Mesenchymal stem cell (in vitro differentiated cells and primary cell): Measurements from ENCODE around the gene RASAL2.

Experiments
- DNase-seq: peaks from one replicate; pipeline ENCODE4 v3.0.0-alpha.2; 2013
- H2AFZ ChIP-seq: one replicate; pipeline ENCODE4 v1.6.1; 2013; ENCODE audit warnings: low read depth, mild to moderate bottlenecking, control low read depth, inconsistent platforms, low read length, moderate library complexity
- H2AK5ac ChIP-seq: 2 replicates; pipeline ENCODE4 v1.6.1; 2013; ENCODE audit warnings: low read length, moderate library complexity, mild to moderate bottlenecking, inconsistent platforms; ENCODE audit not compliant: severe bottlenecking
- H2BK120ac ChIP-seq: one replicate; pipeline ENCODE4 v1.6.1; 2013; ENCODE audit warnings: low read depth, mild to moderate bottlenecking, inconsistent platforms, low read length, moderate library complexity
- H2BK12ac ChIP-seq, 2 experiments: one replicate each; pipeline ENCODE4 v1.6.1; 2013; ENCODE audit warnings: inconsistent platforms in 2 of 2, low read length in 2 of 2, mild to moderate bottlenecking in 2 of 2, moderate library complexity in 2 of 2, control low read depth in 1 of 2
- H2BK15ac ChIP-seq: one replicate; pipeline ENCODE4 v1.6.1; 2013; ENCODE audit warnings: mild to moderate bottlenecking, low read depth, inconsistent platforms; ENCODE audit not compliant: poor library complexity, severe bottlenecking
- H2BK5ac ChIP-seq: 2 replicates; pipeline ENCODE4 v1.6.1; 2013; ENCODE audit warnings: low read depth, mild to moderate bottlenecking, low read length, control low read depth, inconsistent platforms; ENCODE audit not compliant: poor library complexity, severe bottlenecking
- H3K14ac ChIP-seq, 2 experiments: one replicate each; pipeline ENCODE4 v1.6.1; 2013; ENCODE audit warnings: inconsistent platforms in 2 of 2, low read length in 2 of 2, control low read depth in 1 of 2, mild to moderate bottlenecking in 1 of 2, moderate library complexity in 1 of 2
- H3K18ac ChIP-seq, 2 experiments: one replicate each; pipeline ENCODE4 v1.6.1; 2013; ENCODE audit warnings: inconsistent platforms in 2 of 2, low read length in 2 of 2, control low read depth in 1 of 2, low read depth in 1 of 2, mild to moderate bottlenecking in 1 of 2
- H3K23ac ChIP-seq, 2 experiments: one replicate each; pipeline ENCODE4 v1.6.1; 2013; ENCODE audit warnings: inconsistent platforms in 2 of 2, low read length in 2 of 2, mild to moderate bottlenecking in 2 of 2, moderate library complexity in 2 of 2, control low read depth in 1 of 2
- H3K27ac ChIP-seq: 2 replicates; pipeline ENCODE4 v1.5.1; 2013; ENCODE audit warnings: mild to moderate bottlenecking, moderate library complexity, low read length, control low read depth, inconsistent platforms; ENCODE audit not compliant: poor library complexity, severe bottlenecking
- H3K27me3 ChIP-seq, 2 experiments: 2 replicates each; pipeline versions ENCODE4 v1.6.1 to v1.7.0; 2013; ENCODE audit warnings: low read length in 2 of 2, mild to moderate bottlenecking in 2 of 2, moderate library complexity in 2 of 2, control low read depth in 1 of 2, inconsistent platforms in 1 of 2; ENCODE audit not compliant: control insufficient read depth in 1 of 2, insufficient read depth in 1 of 2
- H3K36me3 ChIP-seq, 2 experiments: 2 replicates each; pipeline versions ENCODE4 v1.6.1 to v1.7.0; 2013; ENCODE audit warnings: low read length in 2 of 2, control low read depth in 1 of 2, inconsistent platforms in 1 of 2, low read depth in 1 of 2, mild to moderate bottlenecking in 1 of 2; ENCODE audit not compliant: insufficient read depth in 2 of 2, control insufficient read depth in 1 of 2
- H3K4ac ChIP-seq, 2 experiments: one replicate each; pipeline ENCODE4 v1.6.1; 2013; ENCODE audit warnings: inconsistent platforms in 2 of 2, low read length in 2 of 2, mild to moderate bottlenecking in 2 of 2, moderate library complexity in 2 of 2, control low read depth in 1 of 2, low read depth in 1 of 2
- H3K4me1 ChIP-seq: 2 replicates; pipeline ENCODE4 v1.6.1; 2013; ENCODE audit warnings: low read depth, low read length, control low read depth; ENCODE audit not compliant: control insufficient read depth, insufficient read depth
- H3K4me2 ChIP-seq: 2 replicates; pipeline ENCODE4 v1.6.1; 2013; ENCODE audit warnings: low read length, mild to moderate bottlenecking, inconsistent platforms; ENCODE audit not compliant: poor library complexity, severe bottlenecking
- H3K4me3 ChIP-seq, 2 experiments: 2 replicates each; pipeline versions ENCODE4 v1.5.1 to v1.7.0; 2013; ENCODE audit warnings: low read length in 2 of 2, mild to moderate bottlenecking in 2 of 2, control low read depth in 1 of 2, low read depth in 1 of 2; ENCODE audit not compliant: insufficient read depth in 1 of 2
- H3K79me1 ChIP-seq: replicated peaks from 2 replicates; pipeline ENCODE4 v1.6.1; 2013; ENCODE audit warnings: mild to moderate bottlenecking, control low read depth, low read length, inconsistent platforms; ENCODE audit not compliant: poor library complexity, severe bottlenecking
- H3K9ac ChIP-seq: 2 replicates; pipeline ENCODE4 v1.7.0; 2013; ENCODE audit warnings: mild to moderate bottlenecking, low read length, moderate library complexity
- H3K9me3 ChIP-seq: 2 replicates; pipeline ENCODE4 v1.7.0; 2013; ENCODE audit warnings: mild to moderate bottlenecking, low read length; ENCODE audit not compliant: control insufficient read depth
- H4K8ac ChIP-seq: one replicate; pipeline ENCODE4 v1.6.1; 2013; ENCODE audit warnings: inconsistent platforms, mild to moderate bottlenecking, low read length, moderate library complexity
- H4K91ac ChIP-seq: one replicate; pipeline ENCODE4 v1.6.1; 2013; ENCODE audit warnings: mild to moderate bottlenecking, low read length, inconsistent platforms
- WGBS: methylation state at CpG from one replicate; pipeline ENCODE4 v1.1.7; 2013; ENCODE audit warnings: mixed read lengths; 5-methylcytosine and 5-hydroxymethylcytosine counted together

The RASAL2 gene

GRCh38 chr1:178328728-178329127 lies 234.8 kb downstream of the RASAL2 start:
- WGBS: 91% methylated on average over 3 of the region's 3 CpGs
- H4K8ac ChIP-seq: no peak overlapping the region
- no peak overlapping the region for H3K14ac ChIP-seq
- H3K36me3 ChIP-seq: no peaks in the 10 kb centered on the region
- no peak overlapping the region for H2BK120ac ChIP-seq
- H2BK12ac ChIP-seq: no peak overlapping the region
- no peak overlapping the region for H3K4me2 ChIP-seq
- no peaks in the 10 kb centered on the region for H3K9me3 ChIP-seq
- H3K9ac ChIP-seq: no peak overlapping the region
- H4K91ac ChIP-seq: no peak overlapping the region
- H2AK5ac ChIP-seq: no peak overlapping the region
- H3K27ac ChIP-seq: no peak overlapping the region
- H3K18ac ChIP-seq: no peak overlapping the region
- H3K4me1 ChIP-seq: peaks cover 2% of the 10 kb centered on the region
- H3K4me3 ChIP-seq: no peak overlapping the region
- no peak overlapping the region for H2BK15ac ChIP-seq
- no peak overlapping the region for H2AFZ ChIP-seq
- no peak for DNase-seq
- H3K4ac ChIP-seq: no peak overlapping the region
- no peaks in the 10 kb centered on the region for H3K27me3 ChIP-seq
- peaks cover 17% of the 10 kb centered on the region for H3K79me1 ChIP-seq
- no peak overlapping the region for H2BK5ac ChIP-seq
- H3K23ac ChIP-seq: no peak overlapping the region

GRCh38 chr1:178330153-178330552 lies 236.2 kb downstream of the RASAL2 start:
- no peak overlapping the region for H2AFZ ChIP-seq
- peaks cover 2% of the 10 kb centered on the region for H3K4me1 ChIP-seq
- H3K14ac ChIP-seq: no peak overlapping the region
- no peak overlapping the region for H3K23ac ChIP-seq
- no peak overlapping the region for H2BK5ac ChIP-seq
- no peak overlapping the region for H3K4me2 ChIP-seq
- no peak overlapping the region for H3K4ac ChIP-seq
- H3K18ac ChIP-seq: no peak overlapping the region
- no peak overlapping the region for H2BK15ac ChIP-seq
- H3K36me3 ChIP-seq: no peaks in the 10 kb centered on the region
- H3K27ac ChIP-seq: no peak overlapping the region
- H3K79me1 ChIP-seq: peaks cover 15% of the 10 kb centered on the region
- no peak overlapping the region for H2BK12ac ChIP-seq
- H3K4me3 ChIP-seq: no peak overlapping the region
- no peak for DNase-seq
- no peak overlapping the region for H3K9ac ChIP-seq
- H2BK120ac ChIP-seq: no peak overlapping the region
- no peak overlapping the region for H4K91ac ChIP-seq
- no peak overlapping the region for H2AK5ac ChIP-seq
- no peaks in the 10 kb centered on the region for H3K9me3 ChIP-seq
- no peaks in the 10 kb centered on the region for H3K27me3 ChIP-seq
- no peak overlapping the region for H4K8ac ChIP-seq
- no CpG with 5 or more reads among the region's 1 CpG for WGBS

GRCh38 chr1:178330848-178331497 lies 237.1 kb downstream of the RASAL2 start:
- no peak overlapping the region for H3K23ac ChIP-seq
- H3K4ac ChIP-seq: no peak overlapping the region
- no peak overlapping the region for H4K8ac ChIP-seq
- no peak overlapping the region for H3K9ac ChIP-seq
- H3K79me1 ChIP-seq: peaks cover 17% of the 10 kb centered on the region
- H2AK5ac ChIP-seq: no peak overlapping the region
- H2BK5ac ChIP-seq: no peak overlapping the region
- no peak overlapping the region for H3K14ac ChIP-seq
- H3K9me3 ChIP-seq: no peaks in the 10 kb centered on the region
- 96% methylated on average over 3 of the region's 7 CpGs for WGBS
- no peak overlapping the region for H3K4me2 ChIP-seq
- no peak overlapping the region for H2BK15ac ChIP-seq
- H3K36me3 ChIP-seq: no peaks in the 10 kb centered on the region
- H2AFZ ChIP-seq: no peak overlapping the region
- H3K27ac ChIP-seq: no peak overlapping the region
- no peak overlapping the region for H2BK12ac ChIP-seq
- peaks cover 2% of the 10 kb centered on the region for H3K4me1 ChIP-seq
- no peak overlapping the region for H3K4me3 ChIP-seq
- H2BK120ac ChIP-seq: no peak overlapping the region
- DNase-seq: no peak
- no peaks in the 10 kb centered on the region for H3K27me3 ChIP-seq
- H4K91ac ChIP-seq: no peak overlapping the region
- no peak overlapping the region for H3K18ac ChIP-seq

GRCh38 chr1:178335426-178335825 lies 241.5 kb downstream of the RASAL2 start:
- H4K8ac ChIP-seq: no peak overlapping the region
- H4K91ac ChIP-seq: no peak overlapping the region
- no peaks in the 10 kb centered on the region for H3K36me3 ChIP-seq
- H3K4me3 ChIP-seq: no peak overlapping the region
- no peak overlapping the region for H2BK120ac ChIP-seq
- peaks cover 2% of the 10 kb centered on the region for H3K4me1 ChIP-seq
- H3K23ac ChIP-seq: no peak overlapping the region
- no peak overlapping the region for H3K18ac ChIP-seq
- no peak overlapping the region for H2BK15ac ChIP-seq
- H2BK12ac ChIP-seq: no peak overlapping the region
- no peak overlapping the region for H3K14ac ChIP-seq
- 75% methylated on average over 2 of the region's 3 CpGs for WGBS
- no peak overlapping the region for H2AK5ac ChIP-seq
- no peak overlapping the region for H3K9ac ChIP-seq
- H3K4ac ChIP-seq: no peak overlapping the region
- no peak overlapping the region for H3K4me2 ChIP-seq
- no peak for DNase-seq
- H3K27ac ChIP-seq: no peak overlapping the region
- H2BK5ac ChIP-seq: no peak overlapping the region
- H3K27me3 ChIP-seq: no peaks in the 10 kb centered on the region
- no peak overlapping the region for H2AFZ ChIP-seq
- H3K9me3 ChIP-seq: no peaks in the 10 kb centered on the region
- H3K79me1 ChIP-seq: peaks cover 14% of the 10 kb centered on the region
